Measurements from ENCODE around the gene TMEM214.

GRCh38 chr2:27069436-27069835, 36.7 kb downstream of the TMEM214 start:
- no peak for TF ChIP-seq CTCF (conservative IDR thresholded peaks at IDR 0.05 in 1 of 2, IDR thresholded peaks at IDR 0.05 in 1 of 2; ENCODE audit: extremely low read depth in 1 of 2, insufficient read depth in 1 of 2, low read depth in 1 of 2, low read length in 2 of 2)
- no peak for TF ChIP-seq EZH2 (IDR thresholded peaks at IDR 0.05; ENCODE audit: borderline replicate concordance, low read length)
